ENCODE measurements around the gene CYP2D6. TPM values are rescaled to one million over a fixed set of nuclear protein-coding genes. Genes with fewer than 3 reads are reported as not detected.
"Not testable (repeated sequence)": the region's sequence is repeated elsewhere in the genome, so short reads cannot be mapped to it uniquely, and the experiment has no call there.

The CYP2D6 gene
- polyA plus RNA-seq, 3 donors = 3.3 to 8.5 (median 7.2) TPM

GRCh38 chr22:42134100-42135020 is 3.8 kb upstream of the CYP2D6 start:
- no peak for DNase-seq

GRCh38 chr22:42132457-42132856 is 1.8 kb upstream of the CYP2D6 start:
- no peak for DNase-seq

- DNase-seq = no peak
These were observed 952 bp upstream of the CYP2D6 start for GRCh38 chr22:42131562-42131961.

GRCh38 chr22:42130182-42130581 is 428 bp downstream of the CYP2D6 start:
- DNase-seq = not testable (repeated sequence)

- DNase-seq = not testable (repeated sequence)
These were observed 1.6 kb downstream of the CYP2D6 start for GRCh38 chr22:42128776-42129694.

- DNase-seq = not testable (repeated sequence)
These were observed 2.6 kb downstream of the CYP2D6 start for GRCh38 chr22:42128007-42128406.

GRCh38 chr22:42127606-42128005 is 3.0 kb downstream of the CYP2D6 start:
- no peak for DNase-seq

GRCh38 chr22:42123529-42123928 is 7.1 kb downstream of the CYP2D6 start:
- not testable (repeated sequence) for DNase-seq

- DNase-seq = not testable (repeated sequence)
These were observed 10.2 kb downstream of the CYP2D6 start for GRCh38 chr22:42120231-42121021.

- DNase-seq = no peak
These were observed 13.7 kb downstream of the CYP2D6 start for GRCh38 chr22:42116848-42117424.

- not testable (repeated sequence) for DNase-seq
These were observed 15.2 kb downstream of the CYP2D6 start for GRCh38 chr22:42115420-42115830.

- DNase-seq = no peak
These were observed 15.9 kb downstream of the CYP2D6 start for GRCh38 chr22:42114721-42115120.

GRCh38 chr22:42112793-42113192 is 17.8 kb downstream of the CYP2D6 start:
- not testable (repeated sequence) for DNase-seq

- no peak for DNase-seq
These were observed 18.8 kb downstream of the CYP2D6 start for GRCh38 chr22:42111798-42112197.

- DNase-seq = no peak
These were observed 21.8 kb downstream of the CYP2D6 start for GRCh38 chr22:42108848-42109247.

GRCh38 chr22:42104332-42104860 is 26.2 kb downstream of the CYP2D6 start:
- not testable (repeated sequence) for DNase-seq

- no peak for DNase-seq
These were observed 29.4 kb downstream of the CYP2D6 start for GRCh38 chr22:42101199-42101598.

- DNase-seq = no peak
These were observed 39.2 kb downstream of the CYP2D6 start for GRCh38 chr22:42091455-42091782.

GRCh38 chr22:42090596-42091454 is 39.8 kb downstream of the CYP2D6 start, which contains the start of gene NDUFA6:
Gene NDUFA6 (minus strand): TSS chr22:42090772. CDS start chr22:42090744, 28 bp downstream.
- peak; percentile 99 for DNase-seq

GRCh38 chr22:42086051-42086450 is 44.6 kb downstream of the CYP2D6 start:
- DNase-seq = no peak

Data from renal pelvis (tissue), 4 donors.